ENCODE data around the gene AQP12B.
"Not testable (repeated sequence)": the region's sequence is repeated elsewhere in the genome, so short reads cannot be mapped to it uniquely, and the experiment has no call there.

The AQP12B gene

DNA sequence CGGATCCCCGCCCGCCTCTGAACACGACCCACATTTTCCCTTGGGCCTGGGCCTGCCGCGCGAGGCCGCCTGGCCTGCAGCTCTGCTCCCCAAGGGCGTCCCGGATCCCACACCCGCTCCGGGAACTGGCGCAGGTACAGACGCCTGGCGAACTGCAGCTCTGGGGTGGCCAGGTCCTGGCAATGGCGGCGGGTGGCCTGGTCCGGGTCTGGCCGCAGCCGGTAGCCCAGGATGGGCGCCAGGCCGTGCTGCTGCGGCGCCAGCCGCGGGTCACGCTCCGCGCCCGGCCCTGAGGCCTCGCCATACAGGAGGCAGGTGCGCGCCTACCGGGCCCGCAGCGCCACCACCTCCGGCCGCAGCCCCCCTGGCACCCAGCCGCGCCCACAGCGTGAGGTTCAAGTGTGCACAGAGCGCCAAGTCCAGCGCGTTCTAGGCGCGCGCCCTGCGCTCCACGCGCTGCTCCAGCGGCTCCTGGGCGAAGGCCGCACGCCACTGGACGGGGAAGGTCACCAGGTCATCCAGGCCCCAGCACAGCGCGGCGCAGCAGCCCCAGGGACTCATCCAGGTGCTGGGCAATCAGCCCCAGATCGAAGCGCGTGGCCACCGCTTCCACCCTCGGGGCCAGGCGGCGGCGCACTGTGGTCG, 18.5 kb upstream of the AQP12B start:
- no peak for DNase-seq

DNA sequence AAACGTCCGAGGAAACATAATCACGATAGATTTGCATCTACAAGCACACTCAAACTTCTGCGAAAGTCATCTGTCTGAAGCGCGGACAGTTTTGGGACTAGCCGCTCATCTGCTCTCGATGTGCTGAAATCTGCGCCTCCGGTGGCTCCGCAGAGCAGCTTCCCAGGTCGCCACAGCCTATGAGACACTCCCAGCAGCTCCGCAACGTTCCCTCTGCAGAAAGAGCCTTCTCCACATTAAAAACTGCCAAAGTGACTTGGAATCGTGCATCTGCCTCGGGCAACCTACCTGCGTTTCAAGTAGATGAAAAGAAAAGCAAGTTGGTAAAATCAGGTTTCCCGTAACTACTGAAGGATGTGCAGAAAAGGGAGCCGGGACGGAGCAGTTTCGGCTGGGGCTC, 17.9 kb upstream of the AQP12B start:
- DNase-seq, result not testable (repeated sequence)

DNA sequence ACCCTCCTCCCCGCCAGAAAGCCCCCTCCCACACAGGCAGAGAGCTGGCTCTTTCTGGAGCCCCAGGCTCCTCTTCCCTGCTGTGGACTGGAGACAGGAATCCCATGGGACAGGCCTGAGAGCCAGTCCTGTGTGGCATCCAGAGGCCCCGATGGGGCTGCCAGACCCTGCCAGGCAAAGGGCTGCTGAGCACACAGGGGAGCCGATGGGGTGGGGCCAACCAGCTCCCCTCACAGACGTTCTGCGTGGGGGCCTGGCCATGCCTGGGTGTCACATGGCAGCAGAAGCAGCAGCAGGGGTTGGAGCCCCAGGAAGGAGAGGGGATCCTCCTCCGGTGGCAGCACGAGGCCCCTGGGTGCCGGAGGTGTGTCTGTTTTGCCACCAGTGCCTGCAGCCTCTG, 17.1 kb upstream of the AQP12B start:
- peak; percentile 40 for DNase-seq

DNA sequence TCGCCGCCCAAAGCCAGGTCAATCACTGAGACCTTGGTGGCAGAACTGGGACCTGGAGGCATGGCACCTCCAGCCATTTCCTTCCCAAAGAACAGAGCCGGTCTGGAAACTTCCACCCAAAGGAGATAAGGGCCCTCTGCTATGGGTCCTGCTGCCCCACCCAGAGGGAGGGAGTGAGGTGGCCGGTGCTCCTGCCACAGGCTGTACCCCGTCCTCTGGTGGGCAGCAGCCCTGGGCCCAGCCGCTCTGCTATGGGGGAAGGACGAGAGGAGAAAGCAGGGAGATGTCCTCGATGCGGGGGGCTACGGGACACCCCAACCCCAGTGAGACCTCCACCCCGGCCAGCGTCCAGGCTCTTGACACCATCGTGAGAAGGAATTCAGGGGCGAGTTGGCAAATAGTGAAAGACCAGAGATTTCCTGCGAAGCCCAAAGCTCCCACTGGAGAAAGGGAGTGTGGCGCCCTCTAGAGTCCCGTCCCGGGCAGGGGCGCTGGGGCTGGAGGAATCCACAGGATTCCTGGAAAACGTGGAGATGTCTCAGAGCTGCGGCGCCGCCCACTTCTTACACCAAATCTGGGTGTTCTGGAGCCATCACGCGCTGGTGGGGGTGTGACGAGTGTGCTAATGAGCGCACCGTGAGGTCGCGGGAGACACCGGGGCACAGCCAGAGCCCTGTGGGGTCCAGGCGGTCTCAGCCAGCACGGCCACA, 16.3 kb upstream of the AQP12B start:
- DNase-seq, result not testable (repeated sequence)

DNA sequence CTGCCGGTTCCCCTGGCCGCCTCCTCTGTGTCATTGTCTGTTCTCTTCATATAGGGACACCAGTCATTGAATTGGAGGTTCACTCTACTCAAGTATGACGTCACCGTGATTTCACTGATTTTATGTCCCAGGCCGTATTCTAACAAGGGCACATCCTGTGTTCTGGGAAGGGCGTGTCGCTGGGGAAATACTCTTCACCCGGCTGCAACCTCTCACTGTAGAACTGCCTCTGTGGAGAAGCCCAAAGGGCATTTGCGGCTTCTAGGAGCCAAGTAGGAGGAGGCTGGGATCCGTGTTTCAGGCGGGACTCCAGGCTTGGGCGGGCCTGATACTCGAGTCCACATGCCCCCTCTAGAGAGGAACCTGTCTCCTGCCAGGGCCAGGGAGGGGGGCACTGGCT, 13.8 kb upstream of the AQP12B start:
- not testable (repeated sequence) for DNase-seq

DNA sequence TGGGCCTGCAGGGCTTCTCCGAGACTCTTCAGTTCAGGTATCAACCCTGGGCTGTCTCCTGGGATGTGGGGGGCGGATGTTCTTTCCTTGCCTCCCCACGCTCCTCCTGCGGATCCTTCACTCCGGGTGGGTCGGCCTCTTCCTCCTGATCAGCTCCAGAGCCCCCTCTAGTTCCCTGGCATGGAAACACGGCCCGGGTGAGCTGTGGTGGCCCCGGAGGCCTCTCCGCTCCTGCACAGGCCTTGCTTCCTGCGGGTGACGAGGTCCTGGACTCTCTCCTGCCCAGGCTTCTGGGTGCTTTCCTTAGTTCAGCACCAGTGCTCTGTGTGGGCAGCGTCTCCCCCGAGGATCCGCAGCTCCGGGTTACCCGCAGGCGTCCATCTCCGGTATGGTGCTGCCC, 12.9 kb upstream of the AQP12B start:
- DNase-seq, result not testable (repeated sequence)

DNA sequence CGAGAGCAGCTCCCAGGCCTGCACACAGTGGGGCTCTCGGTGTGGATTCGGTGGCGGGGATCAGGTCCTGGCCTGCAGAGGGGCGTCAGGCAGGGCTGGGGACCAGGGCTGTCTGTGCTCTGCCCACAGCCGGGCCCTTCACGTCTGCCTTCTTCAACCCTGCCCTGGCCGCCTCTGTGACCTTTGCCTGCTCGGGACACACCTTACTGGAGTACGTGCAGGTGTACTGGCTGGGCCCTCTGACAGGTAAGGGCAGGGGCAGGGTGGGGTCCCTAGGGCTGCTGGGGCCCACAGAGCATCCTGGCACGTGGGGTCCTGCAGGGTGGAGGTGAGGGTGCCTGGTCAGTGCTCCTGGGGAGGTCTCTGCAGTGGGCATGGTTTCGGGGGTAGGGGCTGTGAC, 11.6 kb upstream of the AQP12B start:
- not testable (repeated sequence) for DNase-seq

DNA sequence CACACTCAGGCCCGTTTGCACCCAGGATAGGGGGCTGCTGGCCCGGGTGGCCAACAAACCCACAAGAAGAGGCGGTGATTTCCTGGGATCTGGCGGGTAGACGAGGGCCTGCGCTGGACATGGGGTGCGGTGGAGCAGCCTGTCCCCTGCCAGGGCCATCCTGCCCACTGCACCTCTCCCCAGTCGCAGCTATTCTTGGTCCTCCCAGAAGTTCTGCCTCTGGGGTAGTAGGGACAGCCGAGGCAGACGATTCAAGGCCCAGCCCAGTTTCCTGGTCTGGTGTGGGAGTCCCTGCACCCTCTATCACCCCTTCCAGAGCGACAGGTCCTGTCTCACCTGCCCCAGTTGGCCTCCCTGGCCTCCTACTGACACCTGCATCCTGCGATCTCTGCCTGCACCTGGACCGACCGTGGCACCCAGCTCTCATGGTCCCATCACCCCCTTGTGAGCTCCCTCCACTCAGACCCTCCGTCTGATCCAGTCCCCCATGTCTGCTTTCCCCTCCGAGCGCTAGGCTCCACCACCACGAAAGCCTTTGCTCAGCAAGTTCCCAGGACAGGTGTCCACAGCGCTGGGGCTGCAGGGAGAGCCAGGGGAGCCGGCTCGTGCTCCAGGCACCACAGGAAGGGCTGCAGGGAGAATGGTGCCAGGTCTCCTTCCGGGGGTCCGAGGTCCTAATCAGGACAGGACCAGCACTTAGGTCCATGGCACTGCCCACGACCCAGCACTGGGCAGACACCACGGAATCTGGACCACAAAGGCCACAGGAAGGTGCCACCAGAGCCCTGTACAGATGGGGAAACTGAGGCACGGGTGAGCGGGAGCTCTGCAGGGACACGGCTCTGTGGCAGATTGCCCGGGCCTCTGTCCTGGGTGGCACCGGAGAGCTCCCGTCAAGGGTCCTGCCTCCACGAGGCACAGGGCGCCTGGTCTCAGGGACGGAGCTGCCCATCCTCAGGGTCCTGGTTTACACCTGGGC, 10.2 kb upstream of the AQP12B start:
- not testable (repeated sequence) for DNase-seq

DNA sequence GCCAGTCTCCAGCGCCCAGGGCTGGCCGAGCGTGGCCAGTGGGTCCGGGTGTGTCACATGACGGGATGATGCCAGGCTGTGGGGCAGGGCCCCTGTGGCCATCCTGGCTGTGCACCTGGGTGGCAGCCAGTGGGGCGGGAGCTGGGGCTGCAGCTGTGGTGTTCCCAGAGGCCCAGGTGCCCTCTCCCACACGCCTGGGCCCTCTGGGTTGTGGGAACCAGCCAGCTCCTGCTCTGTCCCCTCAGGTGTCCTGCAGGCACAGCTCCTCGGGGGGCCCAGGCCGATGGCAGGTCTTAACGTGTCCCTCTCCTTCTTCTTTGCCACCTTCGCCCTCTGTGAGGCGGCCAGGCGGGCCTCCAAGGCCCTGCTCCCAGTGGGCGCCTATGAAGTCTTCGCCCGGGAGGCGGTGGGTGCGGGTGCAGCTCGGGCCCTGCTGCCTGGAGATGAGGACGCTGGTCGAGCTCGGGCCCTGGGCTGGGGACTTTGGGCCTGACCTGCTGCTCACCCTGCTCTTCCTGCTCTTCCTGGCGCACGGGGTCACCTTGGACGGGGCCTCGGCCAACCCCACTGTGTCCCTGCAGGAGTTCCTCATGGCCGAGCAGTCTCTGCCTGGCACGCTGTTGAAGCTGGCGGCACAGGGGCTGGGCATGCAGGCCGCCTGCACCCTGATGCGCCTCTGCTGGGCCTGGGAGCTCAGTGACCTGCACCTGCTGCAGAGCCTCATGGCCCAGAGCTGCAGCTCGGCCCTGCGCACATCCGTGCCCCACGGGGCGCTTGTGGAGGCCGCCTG, 9.1 kb upstream of the AQP12B start, which contains the start of gene AQP12A:
Gene AQP12A (plus strand): TSS at position 236 of the 790 bp plus-strand sequence. CDS start 48 bp downstream, at position 284.
- DNase-seq, result peak; percentile 25

DNA sequence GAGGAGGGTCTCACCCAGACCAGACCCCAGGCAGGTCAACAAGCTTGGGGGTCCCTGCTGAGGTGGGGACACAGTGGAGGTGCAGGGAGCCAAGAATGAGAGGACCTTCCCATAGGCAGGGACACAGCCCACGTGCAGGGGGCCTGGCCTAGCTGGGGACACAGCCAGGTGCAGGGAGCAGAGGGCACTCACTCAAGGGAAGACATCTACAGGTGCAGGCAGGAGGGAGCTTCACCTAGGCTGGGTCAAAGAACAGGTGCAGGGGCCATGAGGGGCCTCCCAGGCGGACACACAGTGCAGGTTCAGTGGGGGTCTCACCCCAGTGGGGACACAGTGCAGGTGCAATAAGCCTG, 8.4 kb upstream of the AQP12B start:
- not testable (repeated sequence) for DNase-seq

DNA sequence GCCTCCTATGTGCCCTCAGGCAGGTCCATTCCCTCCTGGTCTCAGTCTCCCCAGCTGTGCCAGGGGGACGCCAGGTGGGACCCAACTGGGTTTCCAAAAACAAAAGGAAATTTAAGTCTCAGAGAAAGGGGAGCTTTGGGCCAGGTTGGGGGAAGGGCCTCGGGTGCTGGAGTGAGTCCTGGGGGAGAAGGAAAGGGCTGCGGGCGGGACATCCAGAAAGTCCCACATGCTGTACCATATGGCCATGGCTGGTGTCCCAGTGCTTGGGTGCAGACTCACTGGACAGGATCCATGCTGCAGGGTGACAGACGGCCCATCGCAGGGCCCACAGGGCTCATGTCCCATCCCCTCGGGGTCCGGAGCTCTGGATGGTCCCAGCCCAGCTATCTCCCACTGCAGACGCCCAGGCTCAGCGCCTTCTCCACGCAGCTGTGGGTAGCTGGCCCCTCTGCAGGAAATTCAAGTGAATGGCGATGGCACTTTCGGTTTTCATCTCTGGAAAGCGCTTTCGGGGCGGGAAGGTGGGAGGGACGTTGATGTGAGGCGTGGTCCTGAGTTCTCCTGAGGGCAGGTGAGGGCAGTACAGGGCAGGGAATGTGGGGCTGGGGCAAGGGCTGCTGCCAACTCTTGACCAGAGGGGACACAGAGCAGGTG, 7.9 kb upstream of the AQP12B start:
- DNase-seq, result not testable (repeated sequence)

DNA sequence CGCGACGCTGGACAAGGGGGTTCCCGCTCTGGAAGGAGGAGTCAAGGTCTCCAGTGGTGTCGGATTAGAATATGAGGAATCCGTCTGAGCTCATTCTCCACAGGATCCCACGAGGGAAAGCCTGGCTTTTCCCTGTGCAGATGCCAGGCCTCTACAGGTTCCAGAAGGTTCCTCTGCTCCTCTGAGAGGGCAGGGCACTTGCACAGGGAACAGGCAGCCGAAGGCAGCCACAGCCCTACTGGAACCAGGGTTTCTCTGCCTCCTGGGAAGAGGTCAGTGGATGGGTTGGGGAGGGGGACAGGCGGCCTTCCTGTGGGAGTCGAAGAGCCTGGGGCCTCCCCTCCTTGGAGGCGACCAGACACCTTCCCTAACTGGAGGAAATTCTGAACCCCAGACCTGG, 7.3 kb upstream of the AQP12B start:
- DNase-seq, result no peak

DNA sequence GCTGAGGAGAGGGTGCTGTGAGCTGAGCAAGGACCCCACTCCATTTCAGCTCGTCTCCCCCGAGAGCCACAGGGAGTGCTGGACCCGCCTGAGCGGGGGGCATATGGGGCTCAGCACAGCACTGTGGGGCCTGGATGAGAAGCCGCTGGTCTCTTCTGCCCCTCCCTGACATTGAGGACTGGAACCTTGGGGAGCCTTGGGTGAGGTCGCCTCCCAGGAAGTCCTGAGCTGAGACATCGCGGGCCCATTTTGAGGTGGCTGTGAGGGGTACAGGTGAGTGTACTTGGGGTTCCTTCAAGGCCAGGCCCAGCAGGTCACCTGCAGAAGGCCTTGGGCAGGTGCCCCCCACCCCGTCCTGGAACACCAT, 5.9 kb upstream of the AQP12B start:
- no peak for DNase-seq

DNA sequence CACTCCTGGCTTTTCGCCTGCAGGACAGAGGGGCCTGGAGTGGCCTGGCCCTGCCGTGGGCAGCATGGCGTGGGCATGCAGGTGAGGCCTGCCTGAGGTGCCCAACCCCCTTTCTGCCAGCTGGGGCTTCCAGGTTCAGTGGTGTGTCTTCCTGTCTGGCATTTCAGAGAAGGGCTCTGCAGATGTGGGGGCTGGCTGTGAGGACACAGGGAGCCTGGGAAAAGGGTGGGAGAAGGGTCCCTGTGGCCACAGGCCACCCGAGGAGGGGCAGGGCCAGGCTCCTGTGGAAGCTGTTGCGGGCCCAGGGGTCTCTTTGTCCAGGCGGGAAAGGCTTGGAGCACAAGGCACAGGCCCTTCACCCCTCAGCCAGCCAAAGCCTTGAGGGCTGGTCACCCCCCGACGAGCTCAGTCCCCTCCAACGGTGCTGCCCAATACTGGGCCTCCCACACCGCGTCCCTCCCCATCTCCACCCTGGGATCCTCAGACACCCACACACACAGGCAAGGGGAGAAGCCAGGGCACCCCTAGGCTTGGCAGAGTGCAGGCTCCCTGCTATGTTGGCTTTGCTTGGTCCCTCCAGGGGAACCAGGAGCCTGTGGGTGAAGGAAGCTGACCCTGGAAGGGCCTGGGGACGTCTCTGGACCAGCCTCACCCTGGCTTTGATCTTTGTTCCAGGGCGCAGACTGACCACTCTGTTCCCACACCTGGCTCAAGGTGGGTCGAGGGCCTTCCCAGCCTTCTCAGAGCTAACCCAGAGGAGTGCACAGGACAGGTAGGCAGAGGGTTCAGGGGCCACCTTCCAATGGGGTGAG, 5.3 kb upstream of the AQP12B start:
- peak; percentile 28 for DNase-seq

DNA sequence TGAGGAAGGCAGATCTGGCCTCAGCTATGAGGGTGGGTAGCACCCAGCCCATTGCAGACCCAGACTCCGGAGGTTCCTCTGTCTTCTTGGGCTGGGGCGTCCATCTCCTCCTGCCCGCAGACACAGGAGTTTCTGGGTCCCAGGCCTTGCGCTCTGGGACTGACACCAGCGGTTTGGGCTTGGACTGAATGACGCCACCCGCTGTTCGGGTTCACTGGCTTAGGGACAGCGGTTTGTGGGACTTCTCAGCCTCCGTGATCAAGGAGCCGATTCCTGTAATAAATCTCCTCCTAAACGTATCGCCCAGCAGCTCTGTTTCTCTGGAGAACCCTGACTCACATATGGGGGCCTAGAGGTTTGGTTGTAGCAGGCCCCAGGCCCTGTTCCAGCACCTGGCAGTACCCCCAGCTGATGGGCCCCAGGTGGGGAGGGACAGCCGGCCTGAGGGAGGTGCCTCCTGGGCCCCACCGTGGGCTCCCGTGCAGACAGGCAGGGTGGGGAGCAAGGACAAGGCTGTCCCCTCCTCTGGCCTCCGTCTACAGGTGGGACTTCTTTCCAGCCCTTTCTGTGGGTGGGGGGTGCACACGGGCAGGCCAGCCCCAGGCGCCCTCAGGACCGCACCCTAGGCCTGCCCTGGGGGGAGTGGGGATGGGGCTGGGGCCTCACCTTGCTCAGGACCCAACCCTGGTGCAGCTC, 4.5 kb upstream of the AQP12B start:
- no peak for DNase-seq

DNA sequence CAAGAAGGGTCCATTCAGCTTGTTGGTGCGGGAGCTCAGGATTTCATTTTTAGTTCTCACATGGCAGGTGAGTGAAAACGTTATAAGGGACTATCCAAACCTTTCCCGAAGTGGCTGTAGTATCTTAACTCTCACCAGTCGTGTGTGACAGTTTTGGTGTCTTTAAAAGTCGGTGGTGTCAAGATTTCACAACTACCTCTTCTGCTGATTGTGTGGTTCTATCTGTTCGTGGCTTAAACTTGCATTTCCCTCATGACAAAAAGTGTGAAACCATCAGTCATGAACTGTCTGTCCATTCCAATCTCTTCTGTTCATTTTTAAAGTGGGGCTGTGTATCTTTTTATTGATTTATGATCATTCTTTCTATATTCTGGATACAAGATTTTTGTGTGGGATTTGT, 3.8 kb upstream of the AQP12B start:
- no peak for DNase-seq

DNA sequence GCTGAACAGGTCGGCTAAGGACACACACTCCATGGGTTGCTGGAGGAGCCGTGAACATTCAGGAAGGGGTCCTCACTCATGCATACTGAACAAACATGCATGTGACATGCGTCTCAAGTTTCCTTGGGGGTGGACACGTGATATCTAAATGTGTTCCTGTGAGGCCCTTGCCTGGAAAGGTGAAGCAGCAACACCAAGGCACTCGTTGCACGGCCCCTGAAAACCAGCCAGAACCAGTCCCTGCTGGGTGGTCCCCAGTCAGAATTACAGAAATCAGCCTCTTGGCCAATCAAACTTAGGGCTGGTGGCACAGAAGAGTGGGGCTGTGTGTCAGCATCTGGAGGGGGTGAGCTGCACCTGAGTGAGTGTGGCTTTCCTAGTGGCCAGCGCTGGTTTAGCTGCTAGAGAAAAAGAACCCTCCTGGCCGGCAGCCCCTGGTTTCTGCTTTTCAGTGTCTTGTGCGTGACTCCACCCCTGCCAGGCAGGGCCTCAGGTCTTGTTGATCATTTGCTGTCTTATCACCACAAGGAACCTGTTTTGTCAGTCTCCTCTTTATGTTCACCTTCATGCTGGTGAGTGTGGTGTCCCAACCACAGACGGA, 3.2 kb upstream of the AQP12B start:
- DNase-seq, result peak; percentile 28

DNA sequence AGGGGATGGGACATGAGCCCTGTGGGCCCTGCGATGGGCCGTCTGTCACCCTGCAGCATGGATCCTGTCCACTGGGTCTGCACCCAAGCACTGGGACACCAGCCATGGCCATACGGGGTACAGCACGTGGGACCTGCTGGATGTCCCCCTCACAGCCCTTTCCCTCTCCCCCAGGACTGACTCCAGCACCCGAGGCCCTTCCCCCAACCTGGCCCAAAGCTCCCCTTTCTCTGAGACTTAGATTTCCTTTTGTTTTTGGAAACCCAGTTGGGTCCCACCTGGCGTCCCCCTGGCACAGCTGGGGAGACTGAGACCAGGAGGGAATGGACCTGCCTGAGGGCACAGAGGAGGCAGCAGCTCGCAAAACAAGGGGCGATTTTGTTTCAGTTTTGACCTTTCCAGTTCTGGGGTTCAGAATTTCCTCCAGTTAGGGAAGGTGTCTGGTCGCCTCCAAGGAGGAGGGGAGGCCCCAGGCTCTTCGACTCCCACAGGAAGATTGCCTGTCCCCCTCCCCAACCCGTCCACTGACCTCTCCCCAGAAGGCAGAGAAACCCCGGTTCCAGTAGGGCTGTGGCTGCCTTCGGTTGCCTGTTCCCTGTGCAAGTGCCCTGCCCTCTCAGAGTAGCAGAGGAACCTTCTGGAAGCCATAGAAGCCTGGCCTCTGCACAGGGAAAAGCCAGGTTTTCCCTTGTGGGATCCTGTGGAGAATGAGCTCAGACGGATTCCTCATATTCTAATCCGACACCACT, 1.5 kb upstream of the AQP12B start:
- DNase-seq, result not testable (repeated sequence)

DNA sequence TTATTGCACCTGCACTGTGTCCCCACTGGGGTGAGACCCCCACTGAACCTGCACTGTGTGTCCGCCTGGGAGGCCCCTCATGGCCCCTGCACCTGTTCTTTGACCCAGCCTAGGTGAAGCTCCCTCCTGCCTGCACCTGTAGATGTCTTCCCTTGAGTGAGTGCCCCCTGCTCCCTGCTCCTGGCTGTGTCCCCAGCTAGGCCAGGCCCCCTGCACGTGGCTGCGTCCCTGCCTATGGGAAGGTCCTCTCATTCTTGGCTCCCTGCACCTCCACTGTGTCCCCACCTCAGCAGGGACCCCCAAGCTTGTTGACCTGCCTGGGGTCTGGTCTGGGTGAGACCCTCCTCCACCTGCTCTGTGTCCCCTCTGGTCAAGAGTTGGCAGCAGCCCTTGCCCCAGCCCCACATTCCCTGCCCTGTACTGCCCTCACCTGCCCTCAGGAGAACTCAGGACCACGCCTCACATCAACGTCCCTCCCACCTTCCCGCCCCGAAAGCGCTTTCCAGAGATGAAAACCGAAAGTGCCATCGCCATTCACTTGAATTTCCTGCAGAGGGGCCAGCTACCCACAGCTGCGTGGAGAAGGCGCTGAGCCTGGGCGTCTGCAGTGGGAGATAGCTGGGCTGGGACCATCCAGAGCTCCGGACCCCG, 769 bp upstream of the AQP12B start:
- DNase-seq, result not testable (repeated sequence)

Measured in right forelimb (tissue), 1 donor.